GM12801 (cell line): ENCODE data around the gene MEGF10.

ENCODE experiments used
- TF ChIP-seq, protein P1 (sequence below): IDR thresholded peaks from one replicate; pipeline ENCODE4 v1.5.1; 2011; ENCODE audit warnings: control low read depth; ENCODE audit not compliant: insufficient read length; ENCODE audit errors: extremely low read depth

MEGF10 gene

GRCh38 chr5:127290019-127290945 lies at the start of gene MEGF10:
Gene MEGF10, plus strand, starts transcription at chr5:127290796. Its CDS starts 40,513 bp downstream, at chr5:127331309.
- TF ChIP-seq, protein P1, sequence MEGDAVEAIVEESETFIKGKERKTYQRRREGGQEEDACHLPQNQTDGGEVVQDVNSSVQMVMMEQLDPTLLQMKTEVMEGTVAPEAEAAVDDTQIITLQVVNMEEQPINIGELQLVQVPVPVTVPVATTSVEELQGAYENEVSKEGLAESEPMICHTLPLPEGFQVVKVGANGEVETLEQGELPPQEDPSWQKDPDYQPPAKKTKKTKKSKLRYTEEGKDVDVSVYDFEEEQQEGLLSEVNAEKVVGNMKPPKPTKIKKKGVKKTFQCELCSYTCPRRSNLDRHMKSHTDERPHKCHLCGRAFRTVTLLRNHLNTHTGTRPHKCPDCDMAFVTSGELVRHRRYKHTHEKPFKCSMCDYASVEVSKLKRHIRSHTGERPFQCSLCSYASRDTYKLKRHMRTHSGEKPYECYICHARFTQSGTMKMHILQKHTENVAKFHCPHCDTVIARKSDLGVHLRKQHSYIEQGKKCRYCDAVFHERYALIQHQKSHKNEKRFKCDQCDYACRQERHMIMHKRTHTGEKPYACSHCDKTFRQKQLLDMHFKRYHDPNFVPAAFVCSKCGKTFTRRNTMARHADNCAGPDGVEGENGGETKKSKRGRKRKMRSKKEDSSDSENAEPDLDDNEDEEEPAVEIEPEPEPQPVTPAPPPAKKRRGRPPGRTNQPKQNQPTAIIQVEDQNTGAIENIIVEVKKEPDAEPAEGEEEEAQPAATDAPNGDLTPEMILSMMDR: no peak

- TF ChIP-seq, protein P1: no peak
These were observed 47.6 kb upstream of the MEGF10 start for GRCh38 chr5:127243011-127243410.

DNA sequence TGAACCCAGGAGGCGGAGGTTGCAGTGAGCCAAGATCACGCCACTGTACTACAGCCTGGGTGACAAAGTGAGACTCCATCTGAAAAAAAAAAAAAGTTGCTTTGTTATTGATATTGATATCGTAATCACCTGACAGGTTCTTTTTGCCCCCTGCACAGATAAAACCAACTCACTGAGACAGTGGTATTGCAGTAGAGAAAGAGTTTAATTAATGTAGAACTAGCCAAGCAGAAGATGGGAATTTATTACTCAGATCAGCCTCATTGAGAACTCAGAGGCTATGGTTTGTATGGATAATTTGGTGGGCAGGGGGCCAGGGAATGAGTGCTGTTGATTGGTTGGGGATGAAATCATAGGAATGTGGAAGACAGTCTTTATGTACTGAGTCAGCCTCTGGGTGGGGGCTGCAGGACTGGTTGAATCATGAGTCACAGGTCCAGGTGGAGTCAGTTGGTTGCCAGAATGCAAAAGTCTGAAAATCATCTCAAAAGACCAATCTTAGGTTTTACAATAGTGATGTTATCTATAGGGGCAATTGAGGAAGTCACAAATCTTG lies 35.8 kb upstream of the MEGF10 start:
- TF ChIP-seq, protein P1: no peak

DNA sequence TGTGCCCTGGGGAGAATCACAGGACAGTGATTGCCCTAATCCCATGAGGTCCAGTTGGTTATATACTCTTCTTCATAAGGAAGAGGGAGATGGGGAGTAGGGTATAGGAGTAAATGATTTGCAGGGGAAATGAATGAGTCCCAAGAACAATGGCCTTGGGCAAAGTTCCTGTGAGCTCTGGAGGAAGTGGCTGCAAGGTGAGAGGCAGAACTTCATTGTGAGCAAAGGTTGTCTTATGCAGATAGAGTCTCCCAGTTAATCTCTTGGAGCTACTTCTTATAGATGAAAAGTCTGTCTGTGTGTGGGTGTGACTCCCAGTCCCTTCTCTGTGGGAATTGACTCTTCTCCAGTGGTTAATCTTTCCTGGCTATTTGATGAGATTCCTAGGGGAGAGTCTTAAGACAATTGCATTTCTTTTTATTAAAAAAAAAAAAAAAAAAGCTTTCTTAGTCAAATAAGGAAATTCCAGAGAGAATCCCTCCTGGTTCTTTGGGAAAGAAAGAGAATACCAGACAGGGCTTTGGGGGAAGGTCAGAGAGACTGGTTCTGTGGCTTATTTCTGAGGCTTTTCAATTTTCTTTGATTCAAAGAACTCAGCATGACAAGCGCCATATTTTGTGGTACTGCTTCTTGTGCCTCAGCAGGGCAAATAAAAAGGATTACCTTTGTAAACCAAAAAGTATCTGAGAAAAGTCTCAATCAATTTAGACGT lies 33.6 kb upstream of the MEGF10 start:
- TF ChIP-seq, protein P1: no peak

GRCh38 chr5:127260686-127261085 lies 29.9 kb upstream of the MEGF10 start:
- TF ChIP-seq, protein P1: no peak

GRCh38 chr5:127275641-127276193 lies 14.9 kb upstream of the MEGF10 start:
- TF ChIP-seq, protein P1: no peak
